DOHH2 (cell line): ENCODE results near the gene TIAL1.

Source experiments
- H3F3A ChIP-seq: fragments of 200-600 bp; sonication (generic), shearing (Covaris generic); 2 replicates; pipeline ENCODE4 v1.6.0; 2016; ENCODE audit warnings: antibody characterized with exemption, mild to moderate bottlenecking; ENCODE audit not compliant: control insufficient read depth, insufficient read depth
- H3K27ac ChIP-seq: fragments of 200-600 bp; sonication (generic); 2 replicates; pipeline ENCODE4 v1.5.1; 2014; ENCODE audit warnings: low read depth, mild to moderate bottlenecking, low read length, moderate library complexity
- H3K27me3 ChIP-seq: fragments of 200-600 bp; sonication (generic); 2 replicates; pipeline ENCODE4 v1.6.1; 2014; ENCODE audit warnings: mild to moderate bottlenecking, low read length, mixed read lengths; ENCODE audit not compliant: control insufficient read depth
- H3K36me3 ChIP-seq: fragments of 200-600 bp; sonication (generic); 2 replicates; pipeline ENCODE4 v1.6.1; 2014; ENCODE audit warnings: mild to moderate bottlenecking, low read length, moderate library complexity, mixed read lengths; ENCODE audit not compliant: control insufficient read depth
- H3K4me1 ChIP-seq: fragments of 200-600 bp; sonication (generic); 2 replicates; pipeline ENCODE4 v1.6.1; 2014; ENCODE audit warnings: mild to moderate bottlenecking, low read length, mixed read lengths; ENCODE audit not compliant: control insufficient read depth
- H3K4me2 ChIP-seq: fragments of 200-600 bp; sonication (generic); 2 replicates; pipeline ENCODE4 v1.6.0; 2014; ENCODE audit warnings: mild to moderate bottlenecking, low read length, moderate library complexity
- H3K4me3 ChIP-seq: fragments of 200-600 bp; sonication (generic); 2 replicates; pipeline ENCODE4 v1.5.1; 2014; ENCODE audit warnings: mild to moderate bottlenecking, low read length, mixed read lengths
- H3K79me2 ChIP-seq: fragments of 200-600 bp; sonication (generic); 2 replicates; pipeline ENCODE4 v1.6.1; 2014; ENCODE audit warnings: mild to moderate bottlenecking, low read length, mixed read lengths; ENCODE audit not compliant: control insufficient read depth
- H3K9me2 ChIP-seq: fragments of 200-600 bp; sonication (generic); replicated peaks from 2 replicates; pipeline ENCODE4 v1.6.1; 2014; ENCODE audit warnings: mild to moderate bottlenecking, low read length, mixed read lengths; ENCODE audit not compliant: control insufficient read depth
- H3K9me3 ChIP-seq: fragments of 200-600 bp; sonication (generic); 2 replicates; pipeline ENCODE4 v1.6.1; 2014; ENCODE audit warnings: antibody characterized with exemption, low read length, mixed read lengths; ENCODE audit not compliant: control insufficient read depth, insufficient read depth
- H4K20me1 ChIP-seq: fragments of 200-600 bp; sonication (generic); 2 replicates; pipeline ENCODE4 v1.6.0; 2014; ENCODE audit warnings: low read depth, mild to moderate bottlenecking, antibody characterized with exemption, low read length, moderate library complexity; ENCODE audit not compliant: control insufficient read depth, insufficient read depth
- EZH2phosphoT487 ChIP-seq: fragments of 200-600 bp; sonication (generic); IDR thresholded peaks from 2 replicates; pipeline ENCODE4 v1.6.1; 2017; ENCODE audit warnings: borderline replicate concordance, mild to moderate bottlenecking, antibody characterized with exemption, low read length, moderate library complexity, mixed read lengths
- TF ChIP-seq, protein P1 (sequence below): fragments of 200-600 bp; sonication (generic); IDR thresholded peaks from one replicate; pipeline ENCODE4 v1.5.1; 2014; ENCODE audit warnings: antibody characterized with exemption, mild to moderate bottlenecking, low read depth, low read length; ENCODE audit not compliant: poor library complexity, severe bottlenecking

Gene TIAL1

DNA sequence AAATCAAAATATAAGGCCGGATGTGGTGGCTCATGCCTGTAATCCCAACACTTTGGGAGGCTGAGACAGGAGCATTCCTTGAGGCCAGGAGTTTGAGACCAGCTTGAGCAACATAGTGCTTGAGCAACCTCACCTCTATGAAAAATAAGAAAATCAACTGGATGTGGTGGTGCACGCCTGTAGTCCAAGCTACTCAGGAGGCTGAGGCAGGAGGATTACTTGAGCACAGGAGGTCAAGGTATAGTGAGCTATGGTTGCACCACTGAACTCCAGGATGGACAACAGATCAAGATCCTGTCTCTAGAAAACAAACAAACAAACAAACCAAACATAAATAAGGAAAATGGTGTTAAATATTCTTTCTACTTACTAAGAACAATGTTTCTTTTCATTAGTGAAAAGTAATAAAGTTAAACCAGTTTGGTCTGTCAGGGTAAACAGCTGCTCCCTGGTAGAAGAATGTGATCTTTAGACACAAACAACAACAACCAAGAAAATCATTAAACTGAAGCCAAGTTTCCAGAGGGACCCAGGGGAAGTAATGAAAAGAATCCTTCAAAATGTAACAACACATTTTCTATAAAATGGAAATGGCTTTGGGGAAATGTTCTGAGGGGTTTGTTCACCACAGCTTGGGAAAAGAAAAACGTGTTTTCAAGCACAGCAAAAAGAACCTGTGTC lies 36.9 kb upstream of the TIAL1 start:
- no peaks in the 10 kb centered on the region for H3K9me3 ChIP-seq
- H3K4me1 ChIP-seq: no peaks in the 10 kb centered on the region
- no peak overlapping the region for H3K4me3 ChIP-seq
- H3K27me3 ChIP-seq: no peaks in the 10 kb centered on the region
- H3K27ac ChIP-seq: no peak overlapping the region
- H4K20me1 ChIP-seq: no peaks in the 10 kb centered on the region
- H3K36me3 ChIP-seq: no peaks in the 10 kb centered on the region
- H3K79me2 ChIP-seq: no peaks in the 10 kb centered on the region
- H3F3A ChIP-seq: no peaks in the 10 kb centered on the region
- no peaks in the 10 kb centered on the region for H3K9me2 ChIP-seq
- no peak for TF ChIP-seq EZH2phosphoT487
- TF ChIP-seq, protein P1, sequence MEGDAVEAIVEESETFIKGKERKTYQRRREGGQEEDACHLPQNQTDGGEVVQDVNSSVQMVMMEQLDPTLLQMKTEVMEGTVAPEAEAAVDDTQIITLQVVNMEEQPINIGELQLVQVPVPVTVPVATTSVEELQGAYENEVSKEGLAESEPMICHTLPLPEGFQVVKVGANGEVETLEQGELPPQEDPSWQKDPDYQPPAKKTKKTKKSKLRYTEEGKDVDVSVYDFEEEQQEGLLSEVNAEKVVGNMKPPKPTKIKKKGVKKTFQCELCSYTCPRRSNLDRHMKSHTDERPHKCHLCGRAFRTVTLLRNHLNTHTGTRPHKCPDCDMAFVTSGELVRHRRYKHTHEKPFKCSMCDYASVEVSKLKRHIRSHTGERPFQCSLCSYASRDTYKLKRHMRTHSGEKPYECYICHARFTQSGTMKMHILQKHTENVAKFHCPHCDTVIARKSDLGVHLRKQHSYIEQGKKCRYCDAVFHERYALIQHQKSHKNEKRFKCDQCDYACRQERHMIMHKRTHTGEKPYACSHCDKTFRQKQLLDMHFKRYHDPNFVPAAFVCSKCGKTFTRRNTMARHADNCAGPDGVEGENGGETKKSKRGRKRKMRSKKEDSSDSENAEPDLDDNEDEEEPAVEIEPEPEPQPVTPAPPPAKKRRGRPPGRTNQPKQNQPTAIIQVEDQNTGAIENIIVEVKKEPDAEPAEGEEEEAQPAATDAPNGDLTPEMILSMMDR: no peak
- H3K4me2 ChIP-seq: no peak overlapping the region

DNA sequence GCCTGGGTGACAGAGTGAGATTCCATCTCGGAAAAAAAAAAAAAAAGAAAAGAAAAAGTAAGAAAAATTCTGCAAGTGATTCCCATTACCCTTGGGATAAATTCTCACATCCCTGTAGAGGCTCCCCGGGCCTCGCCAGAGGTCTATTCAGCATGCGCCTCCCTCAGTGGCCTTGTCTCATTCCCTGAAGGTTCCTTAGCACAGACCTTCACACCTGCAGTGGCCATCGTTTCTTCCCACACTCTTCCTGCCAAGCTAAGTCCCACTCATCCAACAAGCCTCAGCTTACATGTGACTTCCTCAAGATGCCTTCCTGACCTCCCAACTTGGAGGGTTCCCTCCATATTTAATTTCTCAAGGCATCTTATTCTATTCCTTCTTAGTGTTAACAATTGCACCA lies 33.5 kb upstream of the TIAL1 start:
- Histone ChIP-seq H3K79me2 (no peaks in the 10 kb centered on the region), H4K20me1 (no peaks in the 10 kb centered on the region), H3K4me3 (no peak overlapping the region), H3K4me1 (no peaks in the 10 kb centered on the region), H3F3A (no peaks in the 10 kb centered on the region), H3K9me3 (no peaks in the 10 kb centered on the region), H3K36me3 (no peaks in the 10 kb centered on the region), H3K27ac (no peak overlapping the region), H3K9me2 (no peaks in the 10 kb centered on the region), H3K4me2 (no peak overlapping the region), H3K27me3 (0 out of 2 replicates have a peak, but pooled peaks cover 3% of the 10 kb centered on the region)
- TF ChIP-seq, protein P1: no peak
- no peak for TF ChIP-seq EZH2phosphoT487

DNA sequence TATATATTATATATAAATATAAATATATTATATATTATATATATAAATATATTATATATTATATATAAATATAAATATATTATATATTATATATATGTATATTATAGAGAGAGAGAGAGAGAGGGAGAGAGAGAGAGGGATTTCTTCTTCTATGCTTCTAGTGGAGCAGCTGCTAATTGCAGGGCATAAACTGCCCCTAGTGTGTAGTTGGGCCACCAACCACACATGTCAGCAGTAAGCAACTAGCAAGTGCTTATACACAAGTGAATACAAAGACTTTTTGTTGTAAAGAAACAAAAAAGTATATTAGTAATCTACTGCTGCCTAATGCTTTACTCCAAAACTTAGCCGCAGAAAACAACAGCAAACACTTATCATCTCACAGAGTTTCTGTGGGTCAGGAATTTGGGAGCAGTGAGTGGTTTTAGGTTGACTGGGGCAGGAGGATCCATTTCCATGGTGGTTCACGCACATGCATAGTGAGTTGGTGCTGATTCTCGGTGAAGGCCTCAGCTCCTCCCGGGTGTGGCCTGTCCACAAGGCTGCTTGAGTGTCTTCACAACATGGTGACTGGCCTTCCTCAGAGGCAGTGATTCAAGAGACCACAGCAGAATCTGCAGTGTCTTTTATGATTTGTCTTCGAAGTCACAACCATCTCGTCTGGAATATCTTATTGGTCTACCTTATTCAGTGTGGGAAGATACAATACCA lies 29.0 kb upstream of the TIAL1 start:
- Histone ChIP-seq H3F3A (no peaks in the 10 kb centered on the region), H3K4me1 (no peaks in the 10 kb centered on the region), H3K79me2 (no peaks in the 10 kb centered on the region), H3K9me3 (no peaks in the 10 kb centered on the region), H3K4me2 (no peak overlapping the region), H4K20me1 (no peaks in the 10 kb centered on the region), H3K36me3 (no peaks in the 10 kb centered on the region), H3K9me2 (no peaks in the 10 kb centered on the region), H3K4me3 (no peak overlapping the region), H3K27ac (no peak overlapping the region), H3K27me3 (peaks cover 6% of the 10 kb centered on the region; the same call in 1 of the 2 replicates)
- no peak for TF ChIP-seq EZH2phosphoT487
- TF ChIP-seq, protein P1: no peak
